Measurements from ENCODE around the gene BLOC1S2. TPM values are rescaled to one million over a fixed set of nuclear protein-coding genes. Genes with fewer than 3 reads are reported as not detected.

BLOC1S2 gene
- 10 to 100 TPM in 2 of 4 donors, 1 to 10 TPM in 1, not detected in 1; 1.1 to 20.3 (median 13.4) TPM for total RNA-seq

DNA sequence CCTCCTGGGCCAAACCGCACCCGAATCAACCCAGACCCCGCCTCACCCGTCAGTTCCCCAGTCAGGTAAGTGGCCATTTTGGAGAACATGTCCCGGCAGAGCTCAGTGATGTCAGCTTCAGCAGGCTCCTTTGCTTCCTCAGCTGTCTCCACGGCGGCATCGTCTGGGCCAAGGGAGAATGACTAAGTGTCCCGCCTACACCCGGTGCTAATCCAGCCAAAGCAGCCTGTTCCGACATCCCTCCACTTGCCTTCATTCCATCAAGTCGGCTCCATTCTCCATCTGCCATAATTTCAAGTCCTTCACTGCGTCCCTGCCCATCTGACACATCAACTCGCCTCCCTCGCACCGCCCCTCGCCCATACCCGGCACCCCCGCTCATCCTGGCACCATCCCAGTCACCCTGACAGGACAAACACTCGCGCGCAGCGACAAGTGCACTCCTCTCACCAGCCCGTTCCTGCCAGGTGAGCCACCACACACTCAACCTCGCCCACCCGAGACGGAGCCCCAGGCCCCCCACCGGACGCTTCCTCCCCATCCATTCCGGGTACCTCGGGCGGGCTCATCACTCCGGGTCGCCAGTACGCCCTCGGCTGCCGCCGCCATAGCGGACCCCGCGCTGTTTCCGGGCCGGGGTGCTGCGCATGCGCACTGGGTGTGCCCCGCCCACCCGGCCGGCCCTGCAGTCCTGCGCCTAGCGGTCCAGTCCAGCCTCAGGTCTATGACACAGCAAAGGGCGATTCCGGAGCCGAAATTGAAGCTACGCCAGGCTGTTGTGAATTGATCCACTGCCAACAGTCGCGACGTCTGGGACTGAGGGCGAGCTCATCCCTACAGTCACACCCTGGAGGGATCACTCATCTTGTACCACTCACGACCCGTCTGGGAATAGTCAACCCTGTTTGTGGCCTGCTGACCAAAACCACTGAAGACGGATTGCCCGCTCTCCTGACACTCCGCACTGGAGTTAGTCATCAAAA is at the start of gene BLOC1S2:
Gene BLOC1S2 (minus strand): TSS at position 630 of the 983 bp plus-strand sequence. CDS start 21 bp downstream, at position 609.
- in situ Hi-C loops (cut with MboI; ENCODE audit: low pct_ligation_motif_present in 1 of 4, low pct_unique_long_range_greater_than_20kb in 1 of 4, low sequenced_read_pairs in 3 of 4) = no loop called here
- TF ChIP-seq POLR2A (IDR thresholded peaks at IDR 0.05) = peak; percentile 84
- peak in 4 of 5 experiments; percentile 4 to 34 (median 16) for TF ChIP-seq CTCF (IDR thresholded peaks at IDR 0.05)
- peak; percentile 77 to 88 (median 79) for TF ChIP-seq POLR2AphosphoS5 (IDR thresholded peaks at IDR 0.05)
- TF ChIP-seq EP300 (IDR thresholded peaks at IDR 0.05; ENCODE audit: low read depth) = no peak
- intact Hi-C loops (cut with DNase I; ENCODE audit: low total_unique reads) = no loop called here
- peaks cover 0 to 26% (median 10%) of the 10 kb centered on the region in 4 donors for H3K4me1 ChIP-seq
- no peaks in the 10 kb centered on the region for H3K9me3 ChIP-seq
- DNase-seq = peak; percentile 87
- H3K4me3 ChIP-seq = peak within 1 kb of the TSS; percentile 61 to 65 (median 64)
- H3K27me3 ChIP-seq = no peaks in the 10 kb centered on the region
- peaks cover 0 to 3% (median 0%) of the 10 kb centered on the region in 4 donors for H3K36me3 ChIP-seq
- 0% methylated on average over 6 to 61 of the region's 63 CpGs for whole genome bisulfite sequencing, 2 donors (ENCODE audit: low coverage in 1 of 2)
- peak within 1 kb of the TSS; percentile 85 to 95 (median 90) for H3K27ac ChIP-seq

DNA sequence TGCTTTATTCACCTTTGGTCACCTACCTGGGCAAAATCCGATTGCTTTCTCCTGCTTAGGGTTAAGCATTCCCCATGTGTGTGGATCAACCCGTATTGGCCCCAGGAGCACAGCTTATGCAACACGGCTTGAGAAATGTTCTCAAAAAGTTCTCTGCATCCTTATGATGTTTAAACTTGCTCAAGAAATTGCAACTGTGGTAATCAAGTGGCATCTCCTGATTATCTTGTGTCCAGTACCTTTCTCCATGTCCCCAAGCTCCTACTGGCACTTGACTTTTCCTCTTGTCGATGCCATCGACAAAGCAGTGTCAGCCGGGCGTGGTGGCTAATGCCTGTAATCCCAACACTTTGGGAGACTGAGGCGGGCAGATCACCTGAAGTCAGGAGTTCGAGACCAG is 48.3 kb upstream of the BLOC1S2 start:
- Histone ChIP-seq H3K4me3 (no peak overlapping the region), H3K9me3 (no peaks in the 10 kb centered on the region), H3K4me1 (no peaks in the 10 kb centered on the region), H3K36me3 (no peaks in the 10 kb centered on the region), H3K27me3 (peaks cover 45% of the 10 kb centered on the region), H3K27ac (no peak overlapping the region)
- intact Hi-C loops (cut with DNase I; ENCODE audit: low total_unique reads) (no loop called here), in situ Hi-C loops (cut with MboI; ENCODE audit: low pct_ligation_motif_present in 1 of 4, low pct_unique_long_range_greater_than_20kb in 1 of 4, low sequenced_read_pairs in 3 of 4) (loop anchor here in 2 of 4 donors (25.0 kb wide), 1 partner anchor 178 kb away; the partner anchor contains the start of gene SEC31B (in 2 of the 2))
- TF ChIP-seq CTCF (IDR thresholded peaks at IDR 0.05) (no peak), EP300 (IDR thresholded peaks at IDR 0.05; ENCODE audit: low read depth) (no peak), POLR2A (IDR thresholded peaks at IDR 0.05) (no peak), POLR2AphosphoS5 (IDR thresholded peaks at IDR 0.05) (no peak)
- no peak for DNase-seq
- WGBS, 2 donors (ENCODE audit: low coverage in 1 of 2) = 60 to 81% methylated on average over 1 to 9 of the region's 9 CpGs

- in situ Hi-C loops (cut with MboI; ENCODE audit: low pct_ligation_motif_present in 1 of 4, low pct_unique_long_range_greater_than_20kb in 1 of 4, low sequenced_read_pairs in 3 of 4) (loop anchor here in 2 of 4 donors (25.0 kb wide), 1 partner anchor 178 kb away; the partner anchor contains the start of gene SEC31B (in 2 of the 2)), intact Hi-C loops (cut with DNase I; ENCODE audit: low total_unique reads) (no loop called here)
- Histone ChIP-seq H3K27ac (no peak overlapping the region), H3K27me3 (peaks cover 51% of the 10 kb centered on the region), H3K4me1 (no peaks in the 10 kb centered on the region), H3K36me3 (no peaks in the 10 kb centered on the region), H3K4me3 (no peak overlapping the region), H3K9me3 (no peaks in the 10 kb centered on the region)
- WGBS, 2 donors (ENCODE audit: low coverage in 1 of 2) = 78 to 83% methylated on average over 2 of the region's 2 CpGs
- DNase-seq = no peak
- TF ChIP-seq CTCF (IDR thresholded peaks at IDR 0.05) = no peak
- TF ChIP-seq EP300 (IDR thresholded peaks at IDR 0.05; ENCODE audit: low read depth) = no peak
- no peak for TF ChIP-seq POLR2AphosphoS5 (IDR thresholded peaks at IDR 0.05)
- no peak for TF ChIP-seq POLR2A (IDR thresholded peaks at IDR 0.05)
These were observed 47.4 kb upstream of the BLOC1S2 start for GRCh38 chr10:100333661-100334440.

All from transverse colon (tissue), 4 donors.